HEK293 (cell line): Measurements from ENCODE around the gene CCDC87.

ENCODE experiments used
- CTCF ChIA-PET: fragments of 350-600 bp; formaldehyde crosslinking; extraction: SDS; loops from one replicate; lab custom pipeline; 2021; ENCODE audit warnings: antibody characterized with exemption; lab: Yijun Ruan, JAX
- POLR2A ChIA-PET: fragments of 300-600 bp; formaldehyde crosslinking; extraction: SDS; loops from one replicate; lab custom pipeline; 2020; ENCODE audit warnings: antibody characterized with exemption, inconsistent platforms; lab: Yijun Ruan, JAX
- H3K27ac ChIP-seq: fragments of 200-500 bp; sonication (Bioruptor generic); 2 replicates; pipeline ENCODE4 v1.5.1; 2014; ENCODE audit warnings: low read depth, low read length, control low read depth, inconsistent platforms; ENCODE audit errors: extremely low read depth
- H3K36me3 ChIP-seq, 2 experiments: fragments of 200-500 bp in 1 of 2; sonication (Bioruptor generic) in 1 of 2; 1 replicate in 1 of 2; 2 replicates in 1 of 2; pipeline ENCODE4 v1.5.1; 2014 to 2017; ENCODE audit warnings: inconsistent platforms in 2 of 2, low read length in 2 of 2; ENCODE audit not compliant: control insufficient read depth in 2 of 2, insufficient read depth in 1 of 2
- H3K4me1 ChIP-seq: fragments of 200-500 bp; sonication (Bioruptor generic); 2 replicates; pipeline ENCODE4 v1.5.1; 2014; ENCODE audit warnings: mild to moderate bottlenecking, low read length, inconsistent platforms; ENCODE audit not compliant: control insufficient read depth, insufficient read depth
- H3K4me3 ChIP-seq: 2 replicates; pipeline ENCODE4 v1.5.1; 2011; ENCODE audit warnings: low read depth, mild to moderate bottlenecking, control low read depth, low read length, moderate library complexity
- H3K9me3 ChIP-seq: fragments of 200-500 bp; sonication (Bioruptor generic); 2 replicates; pipeline ENCODE4 v1.5.1; 2014; ENCODE audit warnings: low read depth, low read length, inconsistent platforms; ENCODE audit not compliant: control insufficient read depth, insufficient read depth
- OSR2 ChIP-seq: fragments of 450-650 bp; formaldehyde crosslinking; IDR thresholded peaks from 2 replicates; pipeline ENCODE4 v1.5.1; 2016; ENCODE audit warnings: missing biosample characterization, missing genetic modification characterization
- PRDM2 ChIP-seq: fragments of 450-650 bp; formaldehyde crosslinking; IDR thresholded peaks from 2 replicates; pipeline ENCODE4 v1.5.1; 2016; ENCODE audit warnings: missing biosample characterization, missing genetic modification characterization, borderline replicate concordance
- ZBTB17 ChIP-seq: fragments of 450-650 bp; formaldehyde crosslinking; IDR thresholded peaks from 2 replicates; pipeline ENCODE4 v1.5.1; 2016; ENCODE audit warnings: missing biosample characterization, missing genetic modification characterization
- ZNF174 ChIP-seq: fragments of 450-650 bp; formaldehyde crosslinking; IDR thresholded peaks from 2 replicates; pipeline ENCODE4 v1.5.0; 2017; ENCODE audit warnings: missing biosample characterization, mild to moderate bottlenecking, missing genetic modification characterization
- ZNF302 ChIP-seq: fragments of 450-650 bp; formaldehyde crosslinking; IDR thresholded peaks from 2 replicates; pipeline ENCODE4 v1.5.1; 2016; ENCODE audit warnings: missing biosample characterization, missing genetic modification characterization, low read depth
- ZNF391 ChIP-seq: fragments of 450-650 bp; formaldehyde crosslinking; IDR thresholded peaks from 2 replicates; pipeline ENCODE4 v1.5.1; 2016; ENCODE audit warnings: low read depth, missing biosample characterization, missing genetic modification characterization, borderline replicate concordance
- ZNF530 ChIP-seq: fragments of 450-650 bp; formaldehyde crosslinking; IDR thresholded peaks from 2 replicates; pipeline ENCODE4 v1.5.1; 2016; ENCODE audit warnings: low read depth, missing biosample characterization, missing genetic modification characterization
- ZNF571 ChIP-seq: fragments of 450-650 bp; formaldehyde crosslinking; IDR thresholded peaks from 2 replicates; pipeline ENCODE4 v1.5.0; 2017; ENCODE audit warnings: missing biosample characterization, missing genetic modification characterization
- ZNF701 ChIP-seq: fragments of 450-650 bp; formaldehyde crosslinking; IDR thresholded peaks from 2 replicates; pipeline ENCODE4 v1.5.1; 2016; ENCODE audit warnings: missing biosample characterization, missing genetic modification characterization
- TF ChIP-seq, protein P1 (sequence below): fragments of 450-650 bp; formaldehyde crosslinking; IDR thresholded peaks from 2 replicates; pipeline ENCODE4 v1.5.1; 2016; ENCODE audit warnings: missing biosample characterization, missing genetic modification characterization
- TF ChIP-seq, protein P2 (sequence below): fragments of 450-650 bp; IDR thresholded peaks from 2 replicates; pipeline ENCODE4 v1.5.1; 2018; ENCODE audit warnings: missing biosample characterization, mild to moderate bottlenecking, missing genetic modification characterization
- TF ChIP-seq, protein P3 (sequence below): fragments of 450-650 bp; formaldehyde crosslinking; IDR thresholded peaks from 2 replicates; pipeline ENCODE4 v1.5.1; 2016; ENCODE audit warnings: missing biosample characterization, missing genetic modification characterization
- TF ChIP-seq, protein P4 (sequence below): IDR thresholded peaks from 2 replicates; pipeline ENCODE4 v1.6.1; 2011; ENCODE audit warnings: mild to moderate bottlenecking, low read depth, low read length, borderline replicate concordance
- TF ChIP-seq, protein P5 (sequence below): fragments of 450-650 bp; formaldehyde crosslinking; IDR thresholded peaks from 2 replicates; pipeline ENCODE4 v1.5.1; 2016; ENCODE audit warnings: missing biosample characterization, missing genetic modification characterization
- TF ChIP-seq, protein P6 (sequence below): fragments of 450-650 bp; formaldehyde crosslinking; IDR thresholded peaks from 2 replicates; pipeline ENCODE4 v1.5.1; 2016; ENCODE audit warnings: missing biosample characterization, missing genetic modification characterization, low read depth

The CCDC87 gene

DNA sequence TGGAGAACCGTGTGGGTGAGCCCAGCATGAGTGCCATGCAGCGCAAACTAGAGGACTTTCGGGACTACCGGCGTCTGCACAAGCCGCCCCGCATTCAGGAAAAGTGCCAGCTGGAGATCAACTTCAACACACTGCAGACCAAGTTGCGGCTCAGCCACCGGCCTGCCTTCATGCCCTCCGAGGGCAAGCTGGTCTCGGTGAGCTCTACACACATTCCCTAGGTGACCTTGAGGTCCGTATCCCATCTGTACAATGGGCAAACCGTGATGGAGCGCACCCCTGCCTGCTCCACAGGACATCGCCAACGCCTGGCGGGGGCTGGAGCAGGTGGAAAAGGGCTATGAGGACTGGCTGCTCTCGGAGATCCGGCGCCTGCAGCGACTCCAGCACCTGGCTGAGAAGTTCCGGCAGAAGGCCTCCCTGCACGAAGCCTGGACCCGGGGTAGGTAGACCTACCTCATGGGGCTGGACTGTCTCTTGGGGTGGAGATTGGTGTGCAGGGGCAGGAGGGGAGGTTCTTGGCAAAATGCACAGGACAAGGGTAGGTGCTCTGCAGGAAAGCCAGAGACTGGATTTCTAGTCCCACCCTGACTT, 35.0 kb downstream of the CCDC87 start:
- H3K27ac ChIP-seq: no peak overlapping the region
- no peak overlapping the region for H3K4me3 ChIP-seq
- ChIA-PET POLR2A (no interaction called here), CTCF (interaction anchor here (0.6 kb wide), 1 partner anchor 20 kb away, joined by 3 read pairs; no protein-coding TSS in a partner anchor)
- no peaks in the 10 kb centered on the region for H3K9me3 ChIP-seq
- TF ChIP-seq ZNF530 (tag by site-specific recombination) (no peak), ZNF391 (tag by site-specific recombination) (no peak), ZBTB17 (no peak), PRDM2 (tag by site-specific recombination) (no peak), ZNF174 (no peak), OSR2 (no peak), ZNF571 (no peak), ZNF302 (tag by site-specific recombination) (no peak), ZNF701 (no peak)
- TF ChIP-seq, protein P1, sequence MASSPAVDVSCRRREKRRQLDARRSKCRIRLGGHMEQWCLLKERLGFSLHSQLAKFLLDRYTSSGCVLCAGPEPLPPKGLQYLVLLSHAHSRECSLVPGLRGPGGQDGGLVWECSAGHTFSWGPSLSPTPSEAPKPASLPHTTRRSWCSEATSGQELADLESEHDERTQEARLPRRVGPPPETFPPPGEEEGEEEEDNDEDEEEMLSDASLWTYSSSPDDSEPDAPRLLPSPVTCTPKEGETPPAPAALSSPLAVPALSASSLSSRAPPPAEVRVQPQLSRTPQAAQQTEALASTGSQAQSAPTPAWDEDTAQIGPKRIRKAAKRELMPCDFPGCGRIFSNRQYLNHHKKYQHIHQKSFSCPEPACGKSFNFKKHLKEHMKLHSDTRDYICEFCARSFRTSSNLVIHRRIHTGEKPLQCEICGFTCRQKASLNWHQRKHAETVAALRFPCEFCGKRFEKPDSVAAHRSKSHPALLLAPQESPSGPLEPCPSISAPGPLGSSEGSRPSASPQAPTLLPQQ (tag by site-specific recombination): no peak
- TF ChIP-seq, protein P2, sequence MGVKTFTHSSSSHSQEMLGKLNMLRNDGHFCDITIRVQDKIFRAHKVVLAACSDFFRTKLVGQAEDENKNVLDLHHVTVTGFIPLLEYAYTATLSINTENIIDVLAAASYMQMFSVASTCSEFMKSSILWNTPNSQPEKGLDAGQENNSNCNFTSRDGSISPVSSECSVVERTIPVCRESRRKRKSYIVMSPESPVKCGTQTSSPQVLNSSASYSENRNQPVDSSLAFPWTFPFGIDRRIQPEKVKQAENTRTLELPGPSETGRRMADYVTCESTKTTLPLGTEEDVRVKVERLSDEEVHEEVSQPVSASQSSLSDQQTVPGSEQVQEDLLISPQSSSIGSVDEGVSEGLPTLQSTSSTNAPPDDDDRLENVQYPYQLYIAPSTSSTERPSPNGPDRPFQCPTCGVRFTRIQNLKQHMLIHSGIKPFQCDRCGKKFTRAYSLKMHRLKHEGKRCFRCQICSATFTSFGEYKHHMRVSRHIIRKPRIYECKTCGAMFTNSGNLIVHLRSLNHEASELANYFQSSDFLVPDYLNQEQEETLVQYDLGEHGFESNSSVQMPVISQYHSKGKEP (tag by site-specific recombination): no peak
- TF ChIP-seq, protein P3, sequence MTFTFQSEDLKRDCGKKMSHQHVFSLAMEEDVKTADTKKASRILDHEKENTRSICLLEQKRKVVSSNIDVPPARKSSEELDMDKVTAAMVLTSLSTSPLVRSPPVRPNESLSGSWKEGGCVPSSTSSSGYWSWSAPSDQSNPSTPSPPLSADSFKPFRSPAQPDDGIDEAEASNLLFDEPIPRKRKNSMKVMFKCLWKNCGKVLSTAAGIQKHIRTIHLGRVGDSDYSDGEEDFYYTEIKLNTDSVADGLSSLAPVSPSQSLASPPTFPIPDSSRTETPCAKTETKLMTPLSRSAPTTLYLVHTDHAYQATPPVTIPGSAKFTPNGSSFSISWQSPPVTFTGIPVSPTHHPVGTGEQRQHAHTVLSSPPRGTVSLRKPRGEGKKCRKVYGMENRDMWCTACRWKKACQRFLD (tag by site-specific recombination): no peak
- TF ChIP-seq, protein P4, sequence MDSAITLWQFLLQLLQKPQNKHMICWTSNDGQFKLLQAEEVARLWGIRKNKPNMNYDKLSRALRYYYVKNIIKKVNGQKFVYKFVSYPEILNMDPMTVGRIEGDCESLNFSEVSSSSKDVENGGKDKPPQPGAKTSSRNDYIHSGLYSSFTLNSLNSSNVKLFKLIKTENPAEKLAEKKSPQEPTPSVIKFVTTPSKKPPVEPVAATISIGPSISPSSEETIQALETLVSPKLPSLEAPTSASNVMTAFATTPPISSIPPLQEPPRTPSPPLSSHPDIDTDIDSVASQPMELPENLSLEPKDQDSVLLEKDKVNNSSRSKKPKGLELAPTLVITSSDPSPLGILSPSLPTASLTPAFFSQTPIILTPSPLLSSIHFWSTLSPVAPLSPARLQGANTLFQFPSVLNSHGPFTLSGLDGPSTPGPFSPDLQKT: no peak
- TF ChIP-seq, protein P5, sequence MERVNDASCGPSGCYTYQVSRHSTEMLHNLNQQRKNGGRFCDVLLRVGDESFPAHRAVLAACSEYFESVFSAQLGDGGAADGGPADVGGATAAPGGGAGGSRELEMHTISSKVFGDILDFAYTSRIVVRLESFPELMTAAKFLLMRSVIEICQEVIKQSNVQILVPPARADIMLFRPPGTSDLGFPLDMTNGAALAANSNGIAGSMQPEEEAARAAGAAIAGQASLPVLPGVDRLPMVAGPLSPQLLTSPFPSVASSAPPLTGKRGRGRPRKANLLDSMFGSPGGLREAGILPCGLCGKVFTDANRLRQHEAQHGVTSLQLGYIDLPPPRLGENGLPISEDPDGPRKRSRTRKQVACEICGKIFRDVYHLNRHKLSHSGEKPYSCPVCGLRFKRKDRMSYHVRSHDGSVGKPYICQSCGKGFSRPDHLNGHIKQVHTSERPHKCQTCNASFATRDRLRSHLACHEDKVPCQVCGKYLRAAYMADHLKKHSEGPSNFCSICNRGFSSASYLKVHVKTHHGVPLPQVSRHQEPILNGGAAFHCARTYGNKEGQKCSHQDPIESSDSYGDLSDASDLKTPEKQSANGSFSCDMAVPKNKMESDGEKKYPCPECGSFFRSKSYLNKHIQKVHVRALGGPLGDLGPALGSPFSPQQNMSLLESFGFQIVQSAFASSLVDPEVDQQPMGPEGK: no peak
- TF ChIP-seq, protein P6, sequence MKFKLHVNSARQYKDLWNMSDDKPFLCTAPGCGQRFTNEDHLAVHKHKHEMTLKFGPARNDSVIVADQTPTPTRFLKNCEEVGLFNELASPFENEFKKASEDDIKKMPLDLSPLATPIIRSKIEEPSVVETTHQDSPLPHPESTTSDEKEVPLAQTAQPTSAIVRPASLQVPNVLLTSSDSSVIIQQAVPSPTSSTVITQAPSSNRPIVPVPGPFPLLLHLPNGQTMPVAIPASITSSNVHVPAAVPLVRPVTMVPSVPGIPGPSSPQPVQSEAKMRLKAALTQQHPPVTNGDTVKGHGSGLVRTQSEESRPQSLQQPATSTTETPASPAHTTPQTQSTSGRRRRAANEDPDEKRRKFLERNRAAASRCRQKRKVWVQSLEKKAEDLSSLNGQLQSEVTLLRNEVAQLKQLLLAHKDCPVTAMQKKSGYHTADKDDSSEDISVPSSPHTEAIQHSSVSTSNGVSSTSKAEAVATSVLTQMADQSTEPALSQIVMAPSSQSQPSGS (tag by site-specific recombination): no peak
- TF ChIP-seq, all 188 proteins: peak for 0
- no peaks in the 10 kb centered on the region for H3K4me1 ChIP-seq
- H3K36me3 ChIP-seq: no peaks in the 10 kb centered on the region
